ENCODE data around the gene LMO1. TPM values are rescaled to one million over a fixed set of nuclear protein-coding genes. Genes with fewer than 3 reads are reported as not detected.

Gene LMO1
- total RNA-seq, 1 donor from 2014 or later = 2.3 TPM

DNA sequence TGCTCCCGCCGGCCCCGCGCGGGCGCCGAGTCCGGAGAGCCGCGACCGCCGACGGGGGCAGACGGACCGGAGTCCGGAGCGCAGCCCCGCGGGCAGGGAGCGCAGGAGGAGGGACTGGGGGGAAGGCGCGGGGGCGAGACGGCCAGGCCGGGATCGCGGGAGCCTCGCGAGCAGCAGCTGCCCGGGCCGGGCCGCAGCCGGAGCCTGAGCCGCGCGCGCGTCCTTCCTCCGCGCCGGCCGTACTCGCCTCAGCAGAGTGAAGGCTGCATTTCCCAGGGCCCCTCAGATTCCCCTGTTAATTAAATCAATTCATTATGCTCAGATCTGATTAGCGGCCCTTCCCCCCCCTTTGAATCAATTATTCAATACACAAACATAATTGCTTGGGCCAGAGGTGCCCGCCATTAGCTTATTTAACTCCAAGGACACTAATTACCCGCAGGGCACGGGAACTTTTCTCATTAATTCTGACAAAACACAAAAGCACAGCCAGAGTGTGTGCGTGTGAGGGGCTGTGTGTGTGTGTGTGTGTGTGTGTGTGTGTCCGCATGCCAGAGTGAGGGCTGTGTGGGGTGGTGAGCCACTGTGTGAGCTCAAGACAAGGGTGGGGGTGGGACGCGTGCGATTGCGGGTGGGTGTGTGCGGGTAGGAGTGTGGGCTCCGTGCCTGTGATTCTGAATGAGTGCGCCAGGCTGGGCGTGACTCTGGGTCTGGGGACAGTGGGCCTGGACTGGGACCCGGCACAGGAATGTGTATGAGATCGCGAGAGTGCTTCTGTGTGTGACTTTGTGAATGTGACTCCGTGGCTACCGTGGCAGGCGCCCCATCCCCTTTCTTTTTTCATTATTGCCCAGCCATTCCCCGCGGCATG, 5.1 kb upstream of the LMO1 start:
- DNase-seq (peak; percentile 35), ATAC-seq (ENCODE audit: poor library complexity) (peak; percentile 28)
- intact Hi-C loops (cut with DNase I) = no loop called here

DNA sequence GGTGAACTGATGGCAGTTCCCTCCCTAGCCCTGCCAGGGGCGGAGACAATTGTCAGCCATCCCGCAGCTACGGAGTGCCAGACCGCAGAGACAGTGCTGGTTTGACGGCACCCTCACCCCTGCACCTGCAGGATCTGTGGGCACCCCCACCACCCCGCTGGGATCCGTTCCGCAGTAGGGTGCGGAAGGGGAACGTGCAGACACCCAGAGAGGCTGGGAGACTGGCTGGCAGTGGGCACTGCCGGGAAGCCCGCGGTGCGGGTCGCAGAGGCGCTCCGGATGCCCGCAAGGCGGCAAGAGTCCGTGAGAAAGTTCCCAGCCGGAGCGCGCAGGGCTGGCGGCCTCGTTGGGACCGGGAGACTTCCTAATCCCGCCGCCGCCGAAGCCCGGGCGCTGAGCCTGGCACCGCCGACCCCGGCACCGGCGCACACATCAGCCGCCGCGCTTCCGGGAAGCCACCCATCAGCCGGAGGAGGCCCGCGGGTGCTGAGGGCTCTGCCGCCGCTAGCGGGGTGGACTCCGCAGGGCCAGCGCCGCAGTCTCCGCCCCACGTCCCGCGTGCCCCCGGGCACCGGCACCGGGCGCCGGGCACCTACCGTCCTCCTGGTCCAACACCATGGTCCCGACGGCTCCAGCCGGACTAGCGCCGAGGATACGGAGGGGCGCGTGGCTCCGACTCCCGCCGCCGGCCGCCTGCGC, 4.3 kb upstream of the LMO1 start:
- peak; percentile 48 for DNase-seq
- intact Hi-C loops (cut with DNase I) = no loop called here
- ATAC-seq (ENCODE audit: poor library complexity) = peak; percentile 40

DNA sequence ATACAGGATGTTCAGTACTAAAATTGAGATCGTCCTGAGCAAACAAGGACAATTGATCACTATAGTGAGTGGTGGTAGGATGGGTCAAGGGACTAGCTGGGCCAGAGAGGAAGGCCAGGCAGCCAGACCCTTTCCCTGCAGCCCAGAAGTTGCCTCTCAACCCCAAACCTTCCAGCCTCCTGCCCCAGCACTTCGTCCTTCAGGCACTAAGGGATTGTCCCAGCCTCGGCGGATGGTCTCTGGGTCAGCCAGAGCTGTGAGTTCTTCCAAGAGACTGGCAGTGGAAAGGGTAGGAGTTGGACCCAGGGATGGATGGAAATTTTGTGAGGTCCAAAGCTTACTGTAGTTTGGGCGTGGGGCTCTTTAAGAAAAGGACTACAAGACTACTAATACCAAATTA, 3.6 kb upstream of the LMO1 start:
- ATAC-seq (ENCODE audit: poor library complexity) = no peak
- intact Hi-C loops (cut with DNase I) = no loop called here
- DNase-seq = peak; percentile 24

DNA sequence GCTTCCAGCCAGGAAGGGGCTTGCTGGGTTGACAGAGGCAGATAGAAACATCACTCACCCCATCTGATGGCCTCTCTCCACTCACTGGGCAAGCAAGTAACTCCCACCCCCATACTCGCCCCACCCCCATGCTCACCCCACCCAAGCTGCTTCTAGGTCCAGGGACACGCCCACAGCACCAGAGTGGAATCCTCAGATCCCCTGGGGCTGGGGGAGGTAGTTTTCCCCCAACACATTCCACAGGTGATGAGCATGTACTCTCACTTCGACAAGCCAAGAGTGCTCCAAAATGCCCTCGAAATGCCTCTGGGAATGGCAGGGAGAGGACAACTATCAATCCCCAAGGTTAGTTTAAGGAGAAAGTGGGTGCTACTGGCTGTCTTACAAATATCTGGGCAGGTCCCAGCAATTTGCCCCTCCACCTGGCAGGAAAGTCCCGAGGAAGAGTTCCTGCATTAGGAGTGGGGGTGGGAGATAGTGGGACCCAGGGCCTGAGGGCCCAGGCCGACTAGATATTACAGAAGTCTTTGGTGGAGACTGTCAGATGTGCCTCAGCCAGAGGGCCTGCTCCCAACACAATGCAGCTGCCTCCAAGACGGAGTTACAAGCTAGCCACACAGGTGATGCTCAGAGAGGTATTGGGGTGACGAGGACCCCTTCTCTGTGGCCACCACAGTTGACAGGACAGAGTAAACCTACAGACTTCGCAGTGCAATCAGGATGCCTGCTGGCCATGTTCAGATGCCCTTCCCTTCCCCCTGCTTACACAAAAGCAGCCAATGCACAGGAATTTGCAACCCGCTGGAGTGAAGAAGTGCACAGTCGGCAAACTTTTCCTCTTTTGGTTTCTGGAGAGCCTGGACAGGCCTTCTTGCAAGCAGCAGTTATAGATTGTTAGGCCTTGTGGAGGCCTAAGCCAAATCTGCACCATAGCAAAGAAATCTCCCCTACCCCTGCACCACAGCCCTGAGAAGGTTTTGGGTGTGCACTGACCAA, 2.9 kb upstream of the LMO1 start:
- intact Hi-C loops (cut with DNase I) = no loop called here
- peak; percentile 27 for DNase-seq

DNA sequence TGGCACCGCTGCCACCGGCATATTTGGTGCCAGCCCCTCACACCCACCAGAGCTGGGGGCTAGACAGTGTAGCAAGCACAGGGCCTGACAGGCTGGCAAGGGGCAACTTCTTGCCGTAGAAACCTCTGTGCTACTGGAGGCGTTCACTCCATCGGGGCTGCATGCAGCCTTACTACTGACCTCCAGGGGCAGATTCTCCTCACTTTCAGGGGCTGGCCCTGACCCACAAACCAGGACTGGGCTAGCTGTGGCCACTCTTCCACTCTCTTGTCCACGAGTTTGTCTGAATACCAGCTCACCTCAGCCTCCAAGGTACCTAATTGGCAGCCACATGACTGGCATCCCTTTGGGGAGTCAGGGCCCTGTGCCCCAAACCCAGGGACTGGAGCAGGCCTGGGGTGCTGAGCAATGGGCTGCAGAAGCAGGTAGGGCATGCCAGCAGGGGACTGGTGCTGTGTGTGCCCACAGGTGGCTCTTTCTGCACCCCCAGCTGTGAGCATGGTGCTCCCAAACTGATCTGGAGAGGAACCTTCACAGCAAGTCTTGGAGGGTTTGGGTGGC, 2.1 kb upstream of the LMO1 start:
- DNase-seq (peak; percentile 37), ATAC-seq (ENCODE audit: poor library complexity) (no peak)
- intact Hi-C loops (cut with DNase I) = no loop called here

More for the DNA sequence above, 2.9 kb upstream of the LMO1 start:
- no peak for ATAC-seq (ENCODE audit: poor library complexity)

DNA sequence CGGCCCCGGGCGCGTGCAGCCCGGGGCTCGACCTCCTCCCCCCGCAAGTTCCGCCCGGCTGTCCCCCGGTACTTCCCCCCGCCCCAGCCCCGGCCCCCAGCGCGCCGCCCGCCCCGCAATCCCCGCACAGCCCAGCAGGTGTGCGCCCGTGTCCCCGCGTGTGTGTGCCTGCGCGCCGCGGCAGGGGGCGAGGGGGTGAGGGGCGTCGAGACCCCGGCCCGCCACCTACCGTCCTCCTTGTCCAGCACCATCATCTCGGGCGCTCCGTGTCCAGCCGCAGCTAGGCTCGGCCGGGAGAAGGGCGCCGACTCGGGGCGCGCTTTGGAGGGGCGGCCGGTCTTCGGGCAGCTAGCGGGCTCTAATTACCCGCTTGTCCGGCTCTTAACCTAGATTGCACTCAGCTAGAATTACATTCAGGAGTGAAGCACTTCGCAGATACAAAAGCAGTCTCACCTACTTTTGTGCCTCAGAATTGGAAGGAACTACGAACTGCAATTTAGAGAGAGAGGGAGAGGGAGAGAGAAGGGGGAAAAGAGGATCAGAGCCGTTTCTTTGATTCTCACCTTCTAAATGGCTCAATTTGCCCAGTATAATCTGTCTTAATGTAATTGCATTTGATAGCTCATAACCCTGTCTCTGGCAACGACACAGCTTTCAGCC, 439 bp downstream of the LMO1 start:
- intact Hi-C loops (cut with DNase I) = loop anchor here (2.0 kb wide), 1 partner anchor 38 kb away; no protein-coding TSS in a partner anchor
- ATAC-seq (ENCODE audit: poor library complexity) (peak; percentile 28), DNase-seq (no peak)

DNA sequence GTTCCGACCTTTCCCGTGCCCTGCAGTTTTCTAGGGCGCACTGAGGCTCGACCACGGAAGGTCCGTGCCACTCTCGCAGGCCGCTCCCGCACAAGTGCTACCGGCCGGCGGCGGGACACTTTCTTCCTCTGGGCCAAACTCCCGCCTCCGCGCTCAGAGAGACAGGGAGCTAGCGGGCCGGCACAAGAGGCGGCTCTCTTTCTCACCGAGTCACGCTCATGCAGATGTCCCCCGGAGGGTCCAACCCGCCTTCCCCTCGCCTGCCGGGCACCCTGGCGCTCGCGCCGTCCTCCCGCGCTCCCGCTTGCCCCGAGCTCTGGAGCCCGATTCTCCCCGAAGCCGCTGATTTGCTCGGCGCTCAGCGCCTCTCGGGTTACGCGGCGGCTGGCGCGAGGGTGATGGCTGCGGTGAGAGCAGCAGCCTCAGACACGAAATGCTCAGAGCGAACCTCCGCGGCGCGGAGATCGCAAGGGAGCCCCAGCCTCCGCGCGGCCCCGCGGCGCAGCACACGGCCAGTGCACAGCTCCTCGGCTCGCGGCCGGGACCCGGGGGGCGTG, 1.0 kb downstream of the LMO1 start:
- peak; percentile 57 for ATAC-seq (ENCODE audit: poor library complexity)
- DNase-seq = peak; percentile 62
- intact Hi-C loops (cut with DNase I) = loop anchor here (2.0 kb wide), 1 partner anchor 38 kb away; no protein-coding TSS in a partner anchor

DNA sequence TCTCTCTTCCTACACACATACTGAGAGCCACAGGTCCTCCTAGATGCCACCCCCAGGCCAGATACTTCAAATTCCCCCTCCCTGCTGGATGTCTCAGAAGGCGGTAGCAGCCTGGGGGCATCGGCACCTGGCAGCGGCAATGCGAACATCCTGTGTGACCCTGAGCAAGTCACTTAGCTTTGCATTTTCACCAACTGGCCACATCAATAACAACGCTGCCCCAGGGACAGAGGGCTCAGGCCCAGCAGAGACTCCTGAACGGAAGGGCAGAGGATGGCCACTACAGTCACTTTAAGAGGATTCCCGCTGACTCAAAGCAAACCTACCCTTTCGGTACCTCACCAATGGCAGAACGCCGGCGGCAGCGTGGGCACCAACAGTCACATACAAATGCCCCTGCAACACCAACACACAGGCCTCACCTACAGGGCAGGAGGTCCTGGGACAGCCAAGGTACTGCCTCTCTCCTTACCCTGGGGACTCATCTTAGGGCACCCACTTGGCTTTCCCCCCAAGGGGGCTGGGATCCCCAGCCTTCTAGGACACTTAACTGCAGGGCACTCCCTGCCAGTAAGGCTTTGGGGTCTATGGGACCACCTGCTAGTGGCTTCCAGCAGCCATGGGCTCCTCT, 1.6 kb downstream of the LMO1 start:
- no peak for DNase-seq
- intact Hi-C loops (cut with DNase I) = loop anchor here (2.0 kb wide), 1 partner anchor 37 kb away; no protein-coding TSS in a partner anchor

DNA sequence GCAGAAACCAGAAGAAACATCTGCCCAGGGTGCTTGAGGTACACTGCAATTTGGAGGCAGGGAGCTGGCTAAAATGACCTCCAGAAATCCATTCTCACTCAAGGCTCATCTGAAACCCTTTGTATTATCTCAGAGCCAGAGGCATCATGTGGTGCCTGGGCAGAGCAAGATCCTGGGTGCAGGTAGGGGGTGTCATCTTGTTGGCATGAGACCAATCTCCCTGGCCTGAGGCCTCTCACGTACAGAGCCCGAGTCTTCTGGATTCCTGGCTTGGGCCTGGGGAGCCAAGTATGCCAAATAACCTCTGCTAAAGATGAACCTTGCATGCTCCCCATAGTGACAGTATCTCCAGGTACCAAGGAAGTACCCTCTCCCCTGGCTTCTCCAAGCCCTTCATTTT, 2.4 kb downstream of the LMO1 start:
- ATAC-seq (ENCODE audit: poor library complexity) (no peak), DNase-seq (peak; percentile 9)
- intact Hi-C loops (cut with DNase I) = no loop called here

More for the DNA sequence above, 1.6 kb downstream of the LMO1 start:
- no peak for ATAC-seq (ENCODE audit: poor library complexity)

DNA sequence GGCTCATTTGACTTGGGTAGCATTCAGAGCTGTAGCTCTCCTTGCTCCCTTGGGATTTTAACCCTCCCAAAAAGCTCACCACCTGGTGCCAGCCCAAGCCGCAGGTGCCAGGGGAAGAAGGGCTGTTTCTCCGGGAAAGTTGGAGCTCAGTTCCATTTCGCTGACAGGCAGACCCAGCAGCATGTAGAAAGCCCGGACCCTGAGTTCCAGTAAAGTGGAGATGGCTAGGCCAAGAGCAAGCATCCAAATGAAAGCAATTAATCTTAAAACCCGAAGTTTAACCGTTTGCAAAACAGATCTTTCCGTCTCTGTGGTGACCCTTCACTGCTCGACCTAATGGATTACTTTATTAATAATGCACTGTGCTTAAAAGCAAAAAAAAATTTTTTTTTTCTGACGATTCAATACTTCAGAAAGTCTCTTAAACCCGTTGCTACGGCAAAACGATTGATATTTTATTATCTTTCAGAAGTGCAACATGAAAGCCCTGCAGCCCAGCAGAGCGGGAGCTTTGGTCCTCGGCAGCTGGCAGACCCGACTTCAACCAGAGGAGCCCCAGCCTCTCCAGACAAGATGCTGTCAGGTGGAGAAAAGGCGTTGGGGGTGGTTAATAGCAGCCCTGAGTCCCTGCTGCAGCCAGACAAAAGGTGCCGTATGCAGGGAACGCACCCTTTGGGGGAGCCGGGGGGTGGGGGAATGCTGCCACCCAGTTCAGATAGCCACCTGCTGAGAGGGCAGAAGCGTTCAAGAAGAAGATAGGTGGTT, 3.3 kb downstream of the LMO1 start:
- intact Hi-C loops (cut with DNase I) = no loop called here
- ATAC-seq (ENCODE audit: poor library complexity) = no peak
- DNase-seq = no peak

DNA sequence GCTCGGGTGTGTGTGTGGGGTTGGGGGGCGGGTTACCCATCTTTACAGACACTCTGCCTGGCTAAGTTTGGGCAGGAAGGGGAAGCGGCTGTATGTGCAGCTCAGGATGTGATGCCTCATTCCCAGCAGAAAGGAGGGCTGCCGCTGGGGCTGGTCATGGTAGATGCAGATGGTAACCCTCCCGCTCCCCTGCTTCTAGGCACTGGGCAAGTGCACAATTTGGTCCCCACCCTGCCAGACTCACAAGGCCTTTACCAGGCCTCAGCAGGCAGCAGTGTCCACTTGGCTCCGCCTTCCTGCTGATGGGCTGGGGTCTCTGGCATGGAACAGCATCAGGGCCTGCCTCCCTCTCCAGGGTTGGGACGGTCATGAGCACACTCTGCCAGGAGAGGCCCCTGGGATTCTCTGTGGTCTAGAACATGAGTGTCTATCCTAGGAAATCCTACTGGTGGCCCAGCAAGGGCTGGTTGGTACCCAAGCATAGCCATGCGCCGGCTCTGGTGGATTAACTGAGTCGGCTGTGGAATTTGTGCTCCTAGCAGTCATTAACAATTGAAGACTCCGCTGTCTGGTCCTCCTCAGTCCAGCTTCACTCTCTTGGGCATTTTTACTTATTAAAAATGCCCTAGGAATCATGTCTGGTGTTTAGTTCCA, 4.2 kb downstream of the LMO1 start:
- ATAC-seq (ENCODE audit: poor library complexity) (no peak), DNase-seq (no peak)
- intact Hi-C loops (cut with DNase I) = no loop called here

DNA sequence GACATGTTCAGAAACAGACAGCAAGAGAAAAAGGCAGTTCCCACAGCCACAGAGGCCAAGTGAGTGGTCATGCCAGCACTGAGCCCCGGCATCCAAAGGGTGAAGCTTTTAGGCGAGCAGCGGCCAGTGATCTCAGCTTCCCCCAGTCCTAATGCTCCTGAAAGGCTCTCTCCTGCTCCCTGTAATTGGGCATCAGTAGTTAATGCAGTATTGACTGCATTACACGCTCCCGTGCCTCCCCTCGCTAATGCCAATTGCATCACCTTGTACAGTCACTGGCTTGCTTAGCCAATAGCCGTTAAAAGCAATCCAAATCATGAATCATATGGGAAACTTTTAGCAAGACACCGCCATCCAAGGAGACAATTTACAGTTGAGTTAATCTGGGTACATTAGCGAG, 4.9 kb downstream of the LMO1 start:
- ATAC-seq (ENCODE audit: poor library complexity) = peak; percentile 36
- intact Hi-C loops (cut with DNase I) = no loop called here
- no peak for DNase-seq

DNA sequence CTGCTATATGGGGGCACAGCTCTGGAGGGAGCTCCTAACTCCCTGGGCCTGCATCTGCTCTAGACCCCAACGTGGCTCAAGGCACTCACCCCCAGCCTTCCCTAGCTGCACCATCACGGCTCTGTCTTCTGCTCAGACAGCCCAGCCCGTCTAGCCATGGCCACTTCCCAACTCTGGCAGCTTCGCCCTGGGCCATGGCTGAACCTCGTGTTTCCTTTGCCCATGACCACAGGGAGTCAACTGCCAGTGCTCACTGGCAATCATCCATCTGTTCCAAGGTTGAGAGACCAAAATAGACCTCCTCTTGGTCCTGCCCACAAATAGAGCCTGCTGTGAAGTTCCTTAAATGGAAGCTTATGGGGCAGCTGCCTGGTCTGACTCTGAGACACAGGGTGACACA, 5.4 kb downstream of the LMO1 start:
- intact Hi-C loops (cut with DNase I) = no loop called here
- no peak for DNase-seq
- ATAC-seq (ENCODE audit: poor library complexity) = peak; percentile 72

DNA sequence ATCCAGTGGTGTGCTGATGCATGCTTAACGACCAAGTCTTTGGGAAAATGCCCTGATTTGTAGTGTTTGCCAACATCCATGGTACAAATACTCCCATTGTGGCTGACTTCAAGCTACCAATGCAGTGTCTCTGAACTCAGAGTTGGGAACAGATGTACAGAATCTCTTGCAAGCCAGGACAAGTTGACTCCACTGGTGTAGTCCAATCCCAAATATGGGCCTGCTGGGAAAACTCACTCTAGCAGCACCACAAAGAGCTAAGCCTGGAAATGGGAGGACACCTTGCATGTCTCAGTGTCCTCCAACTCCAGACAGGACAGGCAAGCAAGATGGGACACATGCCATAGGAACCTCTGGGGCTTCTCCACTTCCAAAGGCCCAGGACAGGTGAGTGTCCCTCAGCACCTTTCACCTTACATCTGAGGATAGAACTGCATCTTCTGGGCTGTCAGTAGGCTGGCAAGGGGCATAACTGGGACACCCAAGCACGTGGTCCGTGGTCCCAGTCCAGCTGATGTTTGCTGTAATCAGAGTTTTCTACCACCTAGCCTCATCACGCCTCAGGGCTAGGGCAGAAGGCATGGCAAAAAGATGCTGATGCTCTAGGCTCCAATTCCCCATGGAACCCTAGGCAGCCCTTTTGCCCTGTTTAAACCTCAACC, 6.5 kb downstream of the LMO1 start:
- no peak for ATAC-seq (ENCODE audit: poor library complexity)
- DNase-seq = no peak
- intact Hi-C loops (cut with DNase I) = no loop called here

DNA sequence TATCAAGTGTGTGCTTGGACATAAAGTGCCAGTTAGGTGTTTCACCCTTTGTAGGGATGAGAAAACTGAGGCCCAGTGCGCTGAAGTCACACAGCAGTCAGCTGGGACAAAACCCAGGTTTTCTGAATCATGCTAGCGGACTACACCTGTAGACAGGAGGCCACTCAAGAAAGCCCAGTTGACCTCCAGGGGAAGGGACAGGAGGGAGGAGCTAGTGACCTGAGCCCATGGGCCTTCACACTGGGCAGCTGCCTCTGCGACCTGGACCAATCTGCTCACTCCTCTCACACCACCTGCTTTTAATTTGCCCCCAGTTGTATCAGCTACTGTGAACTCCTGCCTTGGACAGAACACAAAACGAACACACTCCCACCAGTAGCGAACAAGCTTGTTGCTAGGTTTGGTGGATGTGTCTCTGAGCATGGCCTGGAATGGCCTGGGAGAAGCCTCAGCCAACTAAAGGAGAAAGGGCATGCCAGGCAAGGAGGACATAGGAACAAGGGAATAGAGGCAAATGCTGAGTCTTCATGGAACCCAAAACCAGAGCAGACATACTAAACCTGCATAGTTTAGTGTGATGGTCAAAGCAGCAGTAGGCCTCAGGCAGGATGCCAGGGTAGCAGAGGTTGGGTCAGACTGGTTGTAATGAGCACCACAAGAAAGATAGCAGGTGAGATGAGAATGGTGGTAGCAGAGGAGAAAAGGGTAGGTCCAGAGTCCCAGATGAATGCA, 7.2 kb downstream of the LMO1 start:
- intact Hi-C loops (cut with DNase I) = no loop called here
- ATAC-seq (ENCODE audit: poor library complexity) (no peak), DNase-seq (no peak)
